ENCODE measurements around the gene KIAA1210. TPM values are rescaled to one million over a fixed set of nuclear protein-coding genes. Genes with fewer than 3 reads are reported as not detected.

KIAA1210 gene
- total RNA-seq, 1 experiment from 2014 or later: not detected

- no peak for DNase-seq
- CTCF ChIA-PET: interaction anchor here (0.6 kb wide), 1 partner anchor 559 kb away, joined by 5 read pairs; no protein-coding TSS in a partner anchor
- BruUV-seq (replicated peaks): no TSS peak
These were observed 71.9 kb downstream of the KIAA1210 start for GRCh38 chrX:119055687-119056086.

GRCh38 chrX:119045884-119046283 is 81.7 kb downstream of the KIAA1210 start:
- ChIA-PET POLR2A (ENCODE audit: unreplicated experiment) (no interaction called here), CTCF (no interaction called here)
- Histone ChIP-seq H3K79me2 (ENCODE audit: low read depth) (no peaks in the 10 kb centered on the region), H3K27me3 (ENCODE audit: insufficient read depth, low read depth) (no peaks in the 10 kb centered on the region), H2AFZ (no peak overlapping the region), H3K4me1 (replicated peaks; ENCODE audit: insufficient read depth) (peaks cover 26% of the 10 kb centered on the region), H3K4me3 (no peak overlapping the region), H3F3A (ENCODE audit: insufficient read depth, low read depth) (peaks cover 15% of the 10 kb centered on the region; the same call in 1 of the 2 replicates), H3K9me3 (ENCODE audit: insufficient read depth, low read depth) (no peaks in the 10 kb centered on the region), H3K27ac (no peak overlapping the region), H3K36me3 (ENCODE audit: low read depth) (no peaks in the 10 kb centered on the region), H3K9me2 (ENCODE audit: insufficient read depth) (no peaks in the 10 kb centered on the region), H4K20me1 (ENCODE audit: insufficient read depth) (no peaks in the 10 kb centered on the region), H3K4me2 (no peak overlapping the region)
- intact Hi-C loops (cut with micrococcal nuclease; ENCODE audit: unreplicated experiment): loop anchor here (10.0 kb wide), 1 partner anchor 321 kb away; the partner anchor contains the start of gene IL13RA1
- no peak for TF ChIP-seq EZH2 (IDR thresholded peaks at IDR 0.05; ENCODE audit: low read depth)
- TF ChIP-seq CTCF (conservative IDR thresholded peaks at IDR 0.05): no peak
- DNase-seq: no peak
- BruUV-seq (replicated peaks): no TSS peak

More at GRCh38 chrX:119055687-119056086, 71.9 kb downstream of the KIAA1210 start:
- Histone ChIP-seq H4K20me1 (ENCODE audit: insufficient read depth) (no peaks in the 10 kb centered on the region), H3K9me3 (ENCODE audit: insufficient read depth, low read depth) (no peaks in the 10 kb centered on the region), H3K79me2 (ENCODE audit: low read depth) (no peaks in the 10 kb centered on the region), H3K36me3 (ENCODE audit: low read depth) (no peaks in the 10 kb centered on the region), H3K9me2 (ENCODE audit: insufficient read depth) (no peaks in the 10 kb centered on the region), H3K4me1 (replicated peaks; ENCODE audit: insufficient read depth) (no peaks in the 10 kb centered on the region), H3F3A (ENCODE audit: insufficient read depth, low read depth) (no peaks in the 10 kb centered on the region), H3K4me2 (no peak overlapping the region), H3K27ac (no peak overlapping the region), H3K27me3 (ENCODE audit: insufficient read depth, low read depth) (no peaks in the 10 kb centered on the region), H3K4me3 (no peak overlapping the region), H2AFZ (no peak overlapping the region)
- POLR2A ChIA-PET (ENCODE audit: unreplicated experiment): no interaction called here
- TF ChIP-seq EZH2 (IDR thresholded peaks at IDR 0.05; ENCODE audit: low read depth): no peak
- no peak for TF ChIP-seq CTCF (conservative IDR thresholded peaks at IDR 0.05)
- intact Hi-C loops (cut with micrococcal nuclease; ENCODE audit: unreplicated experiment): no loop called here

GRCh38 chrX:119042996-119043395 is 84.6 kb downstream of the KIAA1210 start:
- Histone ChIP-seq H2AFZ (no peak overlapping the region), H3K79me2 (ENCODE audit: low read depth) (no peaks in the 10 kb centered on the region), H3K27ac (no peak overlapping the region), H3K4me2 (peak overlapping the region; percentile 12; the same call in 1 of the 2 replicates), H3F3A (ENCODE audit: insufficient read depth, low read depth) (peaks cover 27% of the 10 kb centered on the region; the same call in 1 of the 2 replicates), H4K20me1 (ENCODE audit: insufficient read depth) (no peaks in the 10 kb centered on the region), H3K4me1 (replicated peaks; ENCODE audit: insufficient read depth) (peaks cover 39% of the 10 kb centered on the region), H3K9me2 (ENCODE audit: insufficient read depth) (no peaks in the 10 kb centered on the region), H3K27me3 (ENCODE audit: insufficient read depth, low read depth) (no peaks in the 10 kb centered on the region), H3K36me3 (ENCODE audit: low read depth) (no peaks in the 10 kb centered on the region), H3K9me3 (ENCODE audit: insufficient read depth, low read depth) (no peaks in the 10 kb centered on the region), H3K4me3 (no peak overlapping the region)
- DNase-seq: peak in 1 of 2 experiments; percentile 54
- no TSS peak for BruUV-seq (replicated peaks)
- no peak for TF ChIP-seq CTCF (conservative IDR thresholded peaks at IDR 0.05)
- TF ChIP-seq EZH2 (IDR thresholded peaks at IDR 0.05; ENCODE audit: low read depth): no peak
- ChIA-PET POLR2A (ENCODE audit: unreplicated experiment) (no interaction called here), CTCF (interaction anchor here (0.6 kb wide), 1 partner anchor 177 kb away, joined by 3 read pairs; no protein-coding TSS in a partner anchor)
- intact Hi-C loops (cut with micrococcal nuclease; ENCODE audit: unreplicated experiment): loop anchor here (10.0 kb wide), 1 partner anchor 318 kb away; the partner anchor contains the start of gene IL13RA1

All from PC-9 (cell line).